HCT116 (cell line): ENCODE data around the gene OTOGL. TPM values are rescaled to one million over a fixed set of nuclear protein-coding genes. Genes with fewer than 3 reads are reported as not detected.

Source experiments
- ATAC-seq: fragments of 200-7000 bp; cut with Tn5 transposase; 2 replicates; pipeline ENCODE4 v1.9.1; 2020; ENCODE audit warnings: mild to moderate bottlenecking, moderate library complexity
- BruUV-seq: library from RNA; stranded (reverse); fragments of 400-500 nt; replicated peaks from 2 replicates; lab custom pipeline; 2021; lab: Mats Ljungman, UMichigan
- CTCF ChIA-PET: fragments of 300-600 bp; sonication (Branson Sonifier 250); formaldehyde crosslinking; loops from one replicate; lab custom pipeline; 2021; ENCODE audit warnings: antibody characterized with exemption; lab: Charles Lee
- POLR2A ChIA-PET: fragments of 300-600, 350-600 bp; sonication (Branson Sonifier 250); formaldehyde crosslinking; loops from one replicate; lab custom pipeline; 2021; ENCODE audit warnings: antibody characterized with exemption; lab: Charles Lee
- RAD21 ChIA-PET, 2 experiments: fragments of 300-600 bp; sonication (Branson Sonifier 250); formaldehyde crosslinking; loops; one replicate each; lab custom pipeline; 2023; ENCODE audit warnings: low total read pairs in 2 of 2; ENCODE audit not compliant: uncharacterized antibody in 2 of 2, unreplicated experiment in 2 of 2, low non-redundant PET in 1 of 2; lab: Charles Lee
- DNase-seq: peaks from one replicate; pipeline ENCODE4 v3.0.0-alpha.2; 2010; ENCODE audit warnings: low read depth, low spot score
- H2AFZ ChIP-seq: fragments of 200-600 bp; shearing (Covaris generic), sonication (generic); 2 replicates; pipeline ENCODE4 v1.6.1; 2017; ENCODE audit warnings: low read depth, mixed run types, mixed read lengths, antibody characterized with exemption, low read length; ENCODE audit not compliant: poor library complexity, severe bottlenecking
- H3K27ac ChIP-seq: 2 replicates; pipeline ENCODE4 v1.5.1; 2012; ENCODE audit warnings: low read depth, low read length
- H3K27me3 ChIP-seq: fragments of 200-600 bp; sonication (generic); 2 replicates; pipeline ENCODE4 v1.6.1; 2016; ENCODE audit warnings: mixed run types, low read length, mixed read lengths; ENCODE audit not compliant: insufficient read depth
- H3K36me3 ChIP-seq, 2 experiments: fragments of 200-500 bp in 1 of 2; fragments of 200-600 bp in 1 of 2; sonication (Bioruptor generic) in 1 of 2; sonication (generic) in 1 of 2; 2 replicates each; pipeline versions ENCODE4 v1.5.1 to v1.6.1; 2014 to 2016; ENCODE audit warnings: low read length in 2 of 2, inconsistent platforms in 1 of 2, mixed read lengths in 1 of 2, mixed run types in 1 of 2; ENCODE audit not compliant: insufficient read depth in 2 of 2, control insufficient read depth in 1 of 2
- H3K4me1 ChIP-seq, 2 experiments: fragments of 200-600 bp in 1 of 2; sonication (generic) in 1 of 2; 2 replicates each; pipeline versions ENCODE4 v1.5.1 to v1.6.1; 2012 to 2017; ENCODE audit warnings: low read length in 2 of 2, inconsistent platforms in 1 of 2, mild to moderate bottlenecking in 1 of 2, mixed read lengths in 1 of 2, mixed run types in 1 of 2, moderate library complexity in 1 of 2; ENCODE audit not compliant: insufficient read depth in 2 of 2, control insufficient read depth in 1 of 2
- H3K4me2 ChIP-seq: fragments of 200-600 bp; sonication (generic); 2 replicates; pipeline ENCODE4 v1.6.1; 2017; ENCODE audit warnings: mixed run types, low read length, mixed read lengths
- H3K4me3 ChIP-seq, 2 experiments: fragments of 200-600 bp in 1 of 2; sonication (generic) in 1 of 2; replicated peaks in 1 of 2; 2 replicates each; pipeline ENCODE4 v1.5.1; 2011 to 2016; ENCODE audit warnings: low read length in 2 of 2, control low read depth in 1 of 2, low read depth in 1 of 2, mild to moderate bottlenecking in 1 of 2, mixed read lengths in 1 of 2, mixed run types in 1 of 2
- H3K79me2 ChIP-seq: fragments of 200-600 bp; sonication (generic); 2 replicates; pipeline ENCODE4 v1.6.1; 2017; ENCODE audit warnings: mild to moderate bottlenecking, mixed run types, low read length, moderate library complexity, mixed read lengths; ENCODE audit not compliant: insufficient read depth
- H3K9ac ChIP-seq: fragments of 200-600 bp; sonication (generic); 2 replicates; pipeline ENCODE4 v1.6.1; 2016; ENCODE audit warnings: low read length, mixed read lengths
- H3K9me2 ChIP-seq: fragments of 200-600 bp; sonication (generic), shearing (Covaris generic); 2 replicates; pipeline ENCODE4 v1.6.1; 2017; ENCODE audit warnings: mixed run types, mild to moderate bottlenecking, moderate library complexity; ENCODE audit not compliant: insufficient read depth
- H3K9me3 ChIP-seq, 2 experiments: fragments of 200-500 bp in 1 of 2; fragments of 200-600 bp in 1 of 2; sonication (Bioruptor generic) in 1 of 2; sonication (generic) in 1 of 2; 2 replicates each; pipeline ENCODE4 v1.6.1; 2014 to 2017; ENCODE audit warnings: low read length in 2 of 2, mixed read lengths in 2 of 2, inconsistent platforms in 1 of 2, low read depth in 1 of 2, mild to moderate bottlenecking in 1 of 2, mixed run types in 1 of 2, moderate library complexity in 1 of 2; ENCODE audit not compliant: control insufficient read depth in 1 of 2, insufficient read depth in 1 of 2
- H4K20me1 ChIP-seq: fragments of 200-600 bp; sonication (generic), shearing (Covaris generic); 2 replicates; pipeline ENCODE4 v1.6.1; 2017; ENCODE audit warnings: mixed run types, mild to moderate bottlenecking, moderate library complexity; ENCODE audit not compliant: insufficient read depth
- CBX3 ChIP-seq: IDR thresholded peaks from 2 replicates; pipeline ENCODE4 v1.6.1; 2012; ENCODE audit warnings: low read depth
- CEBPB ChIP-seq: IDR thresholded peaks from 2 replicates; pipeline ENCODE4 v1.6.1; 2012; ENCODE audit warnings: low read depth
- EGR1 ChIP-seq: IDR thresholded peaks from 2 replicates; pipeline ENCODE4 v1.6.1; 2012; ENCODE audit warnings: low read depth
- ELF1 ChIP-seq: IDR thresholded peaks from 2 replicates; pipeline ENCODE4 v1.6.1; 2012; ENCODE audit warnings: low read depth, borderline replicate concordance
- EZH2 ChIP-seq: fragments of 200-600 bp; sonication (generic); IDR thresholded peaks from 2 replicates; pipeline ENCODE4 v1.6.1; 2017; ENCODE audit warnings: antibody characterized with exemption, mixed run types
- EZH2phosphoT487 ChIP-seq: fragments of 200-600 bp; IDR thresholded peaks from 2 replicates; pipeline ENCODE4 v1.6.1; 2018; ENCODE audit warnings: antibody characterized with exemption, borderline replicate concordance
- FOSL1 ChIP-seq: IDR thresholded peaks from 2 replicates; pipeline ENCODE4 v1.6.1; 2012; ENCODE audit warnings: low read depth
- JUND ChIP-seq: IDR thresholded peaks from 2 replicates; pipeline ENCODE4 v1.6.1; 2012
- POLR2A ChIP-seq: IDR thresholded peaks from 2 replicates; pipeline ENCODE4 v1.7.0; 2011; ENCODE audit warnings: borderline replicate concordance; ENCODE audit not compliant: insufficient read depth, insufficient read length; ENCODE audit errors: extremely low read depth
- SIN3A ChIP-seq: IDR thresholded peaks from 2 replicates; pipeline ENCODE4 v1.6.1; 2012; ENCODE audit warnings: low read depth
- SP1 ChIP-seq: IDR thresholded peaks from 2 replicates; pipeline ENCODE4 v1.6.1; 2012; ENCODE audit warnings: low read depth
- SRF ChIP-seq: IDR thresholded peaks from 2 replicates; pipeline ENCODE4 v1.6.1; 2012; ENCODE audit warnings: low read depth
- TCF7L2 ChIP-seq: IDR thresholded peaks from 2 replicates; pipeline ENCODE4 v1.7.0; 2011; ENCODE audit warnings: borderline replicate concordance, inconsistent platforms; ENCODE audit not compliant: insufficient read depth, insufficient read length; ENCODE audit errors: extremely low read depth
- YY1 ChIP-seq: IDR thresholded peaks from 2 replicates; pipeline ENCODE4 v1.6.1; 2011; ENCODE audit warnings: low read length, low read depth, moderate library complexity, mild to moderate bottlenecking; ENCODE audit not compliant: insufficient replicate concordance; ENCODE audit errors: extremely low read depth
- intact Hi-C: fragments of 100-400 bp; cut with micrococcal nuclease; formaldehyde crosslinking; loops from 2 replicates; pipeline ENCODE4 v1.10.0; 2022
- total RNA-seq: library from RNA; stranded (reverse); gene quantifications from one replicate; pipeline ENCODE4 v1.2.1, GENCODE V29; 2021; ENCODE audit not compliant: unreplicated experiment
- TF ChIP-seq, protein P1 (sequence below), 3 experiments: fragments of 200-600 bp in 1 of 3; sonication (generic) in 1 of 3; IDR thresholded peaks in 2 of 3; conservative IDR thresholded peaks in 1 of 3; 2 replicates each; pipeline ENCODE4 v1.5.1; 2012 to 2017; ENCODE audit warnings: low read depth in 2 of 3, low read length in 2 of 3, antibody characterized with exemption in 1 of 3, borderline replicate concordance in 1 of 3, control low read depth in 1 of 3, mild to moderate bottlenecking in 1 of 3, mixed read lengths in 1 of 3, mixed run types in 1 of 3, moderate library complexity in 1 of 3; ENCODE audit not compliant: insufficient read depth in 1 of 3
- TF ChIP-seq, protein P2 (sequence below): IDR thresholded peaks from 2 replicates; pipeline ENCODE4 v1.6.1; 2012
- TF ChIP-seq, protein P3 (sequence below): IDR thresholded peaks from 2 replicates; pipeline ENCODE4 v1.6.1; 2011; ENCODE audit warnings: mild to moderate bottlenecking, low read length, moderate library complexity; ENCODE audit not compliant: insufficient replicate concordance; ENCODE audit errors: extremely low read depth

Gene OTOGL
- total RNA-seq, 1 experiment from 2014 or later: not detected

DNA sequence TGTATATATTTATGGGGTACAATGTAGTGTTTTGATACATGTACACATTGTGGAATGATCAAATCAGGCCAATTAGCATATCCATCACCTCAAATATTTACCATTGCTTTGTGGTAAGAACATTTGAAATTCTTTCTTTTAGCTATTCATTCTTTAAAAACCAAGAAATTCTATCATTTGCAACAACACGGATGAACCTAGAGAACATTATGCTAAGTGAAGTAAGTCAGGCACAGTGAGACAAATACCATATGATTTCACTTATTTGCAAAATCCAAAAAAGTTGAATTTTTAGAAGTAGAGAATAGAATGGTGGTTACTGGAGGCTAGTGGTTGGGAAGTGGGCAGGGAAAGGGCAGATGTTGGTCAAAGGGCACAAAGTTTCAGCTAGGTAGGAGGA is 215.4 kb downstream of the OTOGL start:
- Histone ChIP-seq H3K9ac (no peak overlapping the region), H3K4me1 (no peaks in the 10 kb centered on the region), H3K9me2 (no peaks in the 10 kb centered on the region), H3K36me3 (no peaks in the 10 kb centered on the region), H3K27ac (no peak overlapping the region), H3K27me3 (no peaks in the 10 kb centered on the region), H2AFZ (no peak overlapping the region), H3K9me3 (no peaks in the 10 kb centered on the region), H3K4me3 (no peak overlapping the region), H4K20me1 (no peaks in the 10 kb centered on the region), H3K79me2 (no peaks in the 10 kb centered on the region), H3K4me2 (no peak overlapping the region)
- DNase-seq (no peak), ATAC-seq (no peak)
- CTCF ChIA-PET: no interaction called here
- BruUV-seq: no TSS peak
- POLR2A ChIA-PET: no interaction called here
- no peak for TF ChIP-seq EZH2phosphoT487
- TF ChIP-seq ELF1: no peak
- TF ChIP-seq, all 23 proteins: peak for 0
- RAD21 ChIA-PET: no interaction called here
- intact Hi-C loops: loop anchor here (10.0 kb wide), 1 partner anchor 450 kb away; no protein-coding TSS in a partner anchor

DNA sequence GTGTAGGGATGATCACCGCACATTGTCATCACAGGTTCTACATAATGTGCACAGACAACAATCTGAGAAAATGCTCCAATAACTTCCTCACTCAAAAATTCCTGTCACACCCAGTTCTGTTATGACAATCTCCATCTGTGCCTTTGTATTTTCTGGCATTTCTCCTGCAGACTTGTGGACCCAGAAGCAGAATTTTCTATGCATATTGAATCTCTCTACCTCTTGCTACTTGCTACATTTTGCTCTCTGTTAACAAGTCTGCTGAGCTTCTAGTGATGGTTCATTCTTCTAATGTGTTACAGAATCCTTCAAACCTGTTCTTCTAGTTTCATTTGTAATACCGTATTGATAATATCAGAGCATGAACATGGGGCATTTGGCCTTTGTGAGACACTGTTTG is 216.9 kb downstream of the OTOGL start:
- H3K27me3 ChIP-seq: no peaks in the 10 kb centered on the region
- H2AFZ ChIP-seq: no peak overlapping the region
- CTCF ChIA-PET: no interaction called here
- RAD21 ChIA-PET: no interaction called here
- H3K79me2 ChIP-seq: no peaks in the 10 kb centered on the region
- no peaks in the 10 kb centered on the region for H3K36me3 ChIP-seq
- H3K4me2 ChIP-seq: no peak overlapping the region
- POLR2A ChIA-PET: no interaction called here
- no TSS peak for BruUV-seq
- no peak overlapping the region for H3K27ac ChIP-seq
- H3K9ac ChIP-seq: no peak overlapping the region
- no peak for DNase-seq
- H3K4me1 ChIP-seq: no peaks in the 10 kb centered on the region
- intact Hi-C loops: loop anchor here (10.0 kb wide), 1 partner anchor 449 kb away; no protein-coding TSS in a partner anchor
- no peaks in the 10 kb centered on the region for H3K9me2 ChIP-seq
- no peaks in the 10 kb centered on the region for H3K9me3 ChIP-seq
- H4K20me1 ChIP-seq: no peaks in the 10 kb centered on the region
- ATAC-seq: no peak
- no peak overlapping the region for H3K4me3 ChIP-seq
- TF ChIP-seq, protein P1, sequence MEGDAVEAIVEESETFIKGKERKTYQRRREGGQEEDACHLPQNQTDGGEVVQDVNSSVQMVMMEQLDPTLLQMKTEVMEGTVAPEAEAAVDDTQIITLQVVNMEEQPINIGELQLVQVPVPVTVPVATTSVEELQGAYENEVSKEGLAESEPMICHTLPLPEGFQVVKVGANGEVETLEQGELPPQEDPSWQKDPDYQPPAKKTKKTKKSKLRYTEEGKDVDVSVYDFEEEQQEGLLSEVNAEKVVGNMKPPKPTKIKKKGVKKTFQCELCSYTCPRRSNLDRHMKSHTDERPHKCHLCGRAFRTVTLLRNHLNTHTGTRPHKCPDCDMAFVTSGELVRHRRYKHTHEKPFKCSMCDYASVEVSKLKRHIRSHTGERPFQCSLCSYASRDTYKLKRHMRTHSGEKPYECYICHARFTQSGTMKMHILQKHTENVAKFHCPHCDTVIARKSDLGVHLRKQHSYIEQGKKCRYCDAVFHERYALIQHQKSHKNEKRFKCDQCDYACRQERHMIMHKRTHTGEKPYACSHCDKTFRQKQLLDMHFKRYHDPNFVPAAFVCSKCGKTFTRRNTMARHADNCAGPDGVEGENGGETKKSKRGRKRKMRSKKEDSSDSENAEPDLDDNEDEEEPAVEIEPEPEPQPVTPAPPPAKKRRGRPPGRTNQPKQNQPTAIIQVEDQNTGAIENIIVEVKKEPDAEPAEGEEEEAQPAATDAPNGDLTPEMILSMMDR (IDR thresholded peaks at IDR 0.05 in 2 of 3, conservative IDR thresholded peaks at IDR 0.05 in 1 of 3; ENCODE audit: borderline replicate concordance in 1 of 3, insufficient read depth in 1 of 3, low read depth in 2 of 3, low read length in 2 of 3): no peak
- TF ChIP-seq EZH2phosphoT487: no peak
- TF ChIP-seq CEBPB: no peak
- TF ChIP-seq, protein P2, sequence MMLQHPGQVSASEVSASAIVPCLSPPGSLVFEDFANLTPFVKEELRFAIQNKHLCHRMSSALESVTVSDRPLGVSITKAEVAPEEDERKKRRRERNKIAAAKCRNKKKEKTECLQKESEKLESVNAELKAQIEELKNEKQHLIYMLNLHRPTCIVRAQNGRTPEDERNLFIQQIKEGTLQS: no peak
- no peak for TF ChIP-seq FOSL1
- TF ChIP-seq YY1: no peak
- TF ChIP-seq POLR2A: no peak
- TF ChIP-seq, protein P3, sequence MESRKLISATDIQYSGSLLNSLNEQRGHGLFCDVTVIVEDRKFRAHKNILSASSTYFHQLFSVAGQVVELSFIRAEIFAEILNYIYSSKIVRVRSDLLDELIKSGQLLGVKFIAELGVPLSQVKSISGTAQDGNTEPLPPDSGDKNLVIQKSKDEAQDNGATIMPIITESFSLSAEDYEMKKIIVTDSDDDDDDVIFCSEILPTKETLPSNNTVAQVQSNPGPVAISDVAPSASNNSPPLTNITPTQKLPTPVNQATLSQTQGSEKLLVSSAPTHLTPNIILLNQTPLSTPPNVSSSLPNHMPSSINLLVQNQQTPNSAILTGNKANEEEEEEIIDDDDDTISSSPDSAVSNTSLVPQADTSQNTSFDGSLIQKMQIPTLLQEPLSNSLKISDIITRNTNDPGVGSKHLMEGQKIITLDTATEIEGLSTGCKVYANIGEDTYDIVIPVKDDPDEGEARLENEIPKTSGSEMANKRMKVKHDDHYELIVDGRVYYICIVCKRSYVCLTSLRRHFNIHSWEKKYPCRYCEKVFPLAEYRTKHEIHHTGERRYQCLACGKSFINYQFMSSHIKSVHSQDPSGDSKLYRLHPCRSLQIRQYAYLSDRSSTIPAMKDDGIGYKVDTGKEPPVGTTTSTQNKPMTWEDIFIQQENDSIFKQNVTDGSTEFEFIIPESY: no peak
- no peak for TF ChIP-seq EGR1
- TF ChIP-seq EZH2: no peak
- TF ChIP-seq CBX3: no peak
- no peak for TF ChIP-seq JUND
- no peak for TF ChIP-seq SIN3A
- TF ChIP-seq SRF: no peak
- TF ChIP-seq TCF7L2: no peak
- TF ChIP-seq SP1: no peak
